ENCODE measurements around the gene SULT2B1.

Gene SULT2B1

GRCh38 chr19:48603001-48603400 is 51.0 kb downstream of the SULT2B1 start:
- no peak for TF ChIP-seq CTCF (conservative IDR thresholded peaks at IDR 0.05; ENCODE audit: low read depth)
- H3K27ac ChIP-seq: no peak overlapping the region
- CTCF ChIA-PET: interaction anchor here (0.6 kb wide), 1 partner anchor 337 kb away, joined by 3 read pairs; no protein-coding TSS in a partner anchor
- DNase-seq (ENCODE audit: low spot score): no peak
- POLR2A ChIA-PET (ENCODE audit: low non-redundant PET): no interaction called here

- POLR2A ChIA-PET (ENCODE audit: low non-redundant PET): no interaction called here
- DNase-seq (ENCODE audit: low spot score): no peak
- H3K27ac ChIP-seq: no peak overlapping the region
- TF ChIP-seq CTCF (conservative IDR thresholded peaks at IDR 0.05; ENCODE audit: low read depth): no peak
- CTCF ChIA-PET: no interaction called here
Observed at GRCh38 chr19:48603449-48603848, 51.5 kb downstream of the SULT2B1 start.

- TF ChIP-seq CTCF (conservative IDR thresholded peaks at IDR 0.05; ENCODE audit: low read depth): no peak
- no peak overlapping the region for H3K27ac ChIP-seq
- ChIA-PET CTCF (no interaction called here), POLR2A (ENCODE audit: low non-redundant PET) (no interaction called here)
- no peak for DNase-seq (ENCODE audit: low spot score)
Observed at GRCh38 chr19:48603850-48604249, 51.9 kb downstream of the SULT2B1 start.

GRCh38 chr19:48606463-48607358 is 54.7 kb downstream of the SULT2B1 start, which contains the start of gene SPACA4:
TSS of gene SPACA4 (plus strand) at chr19:48606742. CDS start at chr19:48606979, 237 bp downstream.
- ChIA-PET POLR2A (ENCODE audit: low non-redundant PET) (no interaction called here), CTCF (interaction anchor here (1.6 kb wide), 1 partner anchor 118 kb away, joined by 5 read pairs; no protein-coding TSS in a partner anchor)
- H3K27ac ChIP-seq: peak within 1 kb of the TSS; percentile 7; the same call in 1 of the 2 replicates
- no peak for TF ChIP-seq CTCF (conservative IDR thresholded peaks at IDR 0.05; ENCODE audit: low read depth)
- DNase-seq (ENCODE audit: low spot score): no peak

- peak overlapping the region; percentile 7; the same call in 1 of the 2 replicates for H3K27ac ChIP-seq
- no peak for TF ChIP-seq CTCF (conservative IDR thresholded peaks at IDR 0.05; ENCODE audit: low read depth)
- CTCF ChIA-PET: interaction anchor here (1.3 kb wide), 1 partner anchor 18 kb away, joined by 7 read pairs; no protein-coding TSS in a partner anchor
- POLR2A ChIA-PET (ENCODE audit: low non-redundant PET): no interaction called here
- no peak for DNase-seq (ENCODE audit: low spot score)
Observed at GRCh38 chr19:48607359-48607755, 55.4 kb downstream of the SULT2B1 start.

- ChIA-PET CTCF (interaction anchor here (0.6 to 1.8 kb wide), 9 partner anchors 14 to 238 kb away, joined by 3 to 7 read pairs (median 3); no protein-coding TSS in a partner anchor), POLR2A (ENCODE audit: low non-redundant PET) (interaction anchor here (1.2 kb wide), 1 partner anchor 10 kb away, joined by 3 read pairs; the partner anchor contains the start of genes RPL18 and SPHK2)
- peak; percentile 51 for DNase-seq (ENCODE audit: low spot score)
- no peak overlapping the region for H3K27ac ChIP-seq
- TF ChIP-seq CTCF (conservative IDR thresholded peaks at IDR 0.05; ENCODE audit: low read depth): peak; percentile 72
Observed at GRCh38 chr19:48608798-48609263, 56.9 kb downstream of the SULT2B1 start.

All from RWPE1 (cell line).